GM12801 (cell line): ENCODE data around the gene GPHB5.

Experiments used
- CTCF ChIP-seq: IDR thresholded peaks from one replicate; pipeline ENCODE4 v1.5.1; 2011; ENCODE audit warnings: control low read depth; ENCODE audit not compliant: insufficient read length; ENCODE audit errors: extremely low read depth

The GPHB5 gene

GRCh38 chr14:63343878-63344277 lies 25.1 kb upstream of the GPHB5 start:
- TF ChIP-seq CTCF = no peak

GRCh38 chr14:63342371-63342770 lies 23.6 kb upstream of the GPHB5 start:
- TF ChIP-seq CTCF = no peak

GRCh38 chr14:63328787-63329737 lies 10.3 kb upstream of the GPHB5 start:
- TF ChIP-seq CTCF = no peak

- TF ChIP-seq CTCF = no peak
Measured at GRCh38 chr14:63326840-63327239, 8.1 kb upstream of the GPHB5 start.

- TF ChIP-seq CTCF = no peak
Measured at GRCh38 chr14:63322897-63323573, 4.3 kb upstream of the GPHB5 start.

- TF ChIP-seq CTCF = no peak
Measured at GRCh38 chr14:63322472-63322871, 3.7 kb upstream of the GPHB5 start.

- no peak for TF ChIP-seq CTCF
Measured at GRCh38 chr14:63308723-63309317, 9.9 kb downstream of the GPHB5 start.
